ENCODE measurements around the gene HSPB6.

- TF ChIP-seq CTCF (IDR thresholded peaks at IDR 0.05; ENCODE audit: insufficient read depth, low read length, poor library complexity, severe bottlenecking), result no peak
- no peak for TF ChIP-seq EZH2phosphoT487 (conservative IDR thresholded peaks at IDR 0.05; ENCODE audit: low read length)
These were observed 48.8 kb upstream of the HSPB6 start for GRCh38 chr19:35805526-35806102.

Data from SU-DHL-6 (cell line).